RWPE1 (cell line): ENCODE results near the gene SMIM22.

Experiments used
- CTCF ChIA-PET: fragments of 350-600 bp; sonication (Branson Sonifier 250); formaldehyde crosslinking; extraction: SDS; loops from one replicate; lab custom pipeline; 2021; lab: Yijun Ruan, JAX
- POLR2A ChIA-PET: fragments of 400-600 bp; formaldehyde crosslinking; extraction: SDS; loops from one replicate; lab custom pipeline; 2020; ENCODE audit warnings: antibody characterized with exemption; ENCODE audit not compliant: low non-redundant PET; lab: Yijun Ruan, JAX
- DNase-seq: peaks from one replicate; pipeline ENCODE4 v3.0.0; 2012; ENCODE audit warnings: low spot score
- H3K27ac ChIP-seq: fragments of 450-650 bp; 2 replicates; pipeline ENCODE4 v1.5.1; 2017
- TF ChIP-seq, protein P1 (sequence below): fragments of 450-650 bp; conservative IDR thresholded peaks from 2 replicates; pipeline ENCODE4 v1.5.1; 2017; ENCODE audit warnings: low read depth, mild to moderate bottlenecking

SMIM22 gene

DNA sequence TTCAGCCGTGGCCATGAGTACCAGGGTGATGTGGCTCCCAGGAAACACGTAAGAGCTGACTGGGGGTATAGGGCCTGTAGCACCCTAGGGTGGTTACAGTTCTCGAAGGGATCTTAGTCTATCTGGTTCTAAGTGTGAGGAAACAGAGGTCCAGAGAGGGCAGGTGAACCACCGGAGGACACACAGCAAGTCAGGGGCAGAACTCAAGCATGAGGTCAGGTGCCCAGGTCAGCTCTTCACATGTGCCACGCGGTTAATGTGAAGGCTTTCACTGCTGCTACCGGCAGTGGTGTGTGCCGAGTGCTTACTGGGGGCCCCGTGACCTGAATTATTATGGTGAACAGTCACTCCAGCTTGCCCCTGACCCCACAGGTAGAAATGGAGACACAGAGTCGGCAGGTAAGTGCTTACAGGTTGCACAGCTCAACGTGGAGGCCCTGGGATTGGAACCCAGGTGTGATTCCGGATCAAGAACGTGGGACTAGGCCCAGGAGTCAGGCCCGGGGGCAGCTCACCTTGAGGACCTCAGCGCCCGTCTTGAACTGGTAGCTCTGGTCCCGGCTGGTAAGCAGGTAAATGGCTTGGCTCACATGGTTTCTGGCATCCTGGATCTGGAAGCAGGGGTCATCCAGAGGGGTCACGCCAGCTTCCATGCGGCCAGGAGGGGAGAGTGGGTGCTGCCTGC, 4.1 kb downstream of the SMIM22 start:
- POLR2A ChIA-PET, result no interaction called here
- TF ChIP-seq, protein P1, sequence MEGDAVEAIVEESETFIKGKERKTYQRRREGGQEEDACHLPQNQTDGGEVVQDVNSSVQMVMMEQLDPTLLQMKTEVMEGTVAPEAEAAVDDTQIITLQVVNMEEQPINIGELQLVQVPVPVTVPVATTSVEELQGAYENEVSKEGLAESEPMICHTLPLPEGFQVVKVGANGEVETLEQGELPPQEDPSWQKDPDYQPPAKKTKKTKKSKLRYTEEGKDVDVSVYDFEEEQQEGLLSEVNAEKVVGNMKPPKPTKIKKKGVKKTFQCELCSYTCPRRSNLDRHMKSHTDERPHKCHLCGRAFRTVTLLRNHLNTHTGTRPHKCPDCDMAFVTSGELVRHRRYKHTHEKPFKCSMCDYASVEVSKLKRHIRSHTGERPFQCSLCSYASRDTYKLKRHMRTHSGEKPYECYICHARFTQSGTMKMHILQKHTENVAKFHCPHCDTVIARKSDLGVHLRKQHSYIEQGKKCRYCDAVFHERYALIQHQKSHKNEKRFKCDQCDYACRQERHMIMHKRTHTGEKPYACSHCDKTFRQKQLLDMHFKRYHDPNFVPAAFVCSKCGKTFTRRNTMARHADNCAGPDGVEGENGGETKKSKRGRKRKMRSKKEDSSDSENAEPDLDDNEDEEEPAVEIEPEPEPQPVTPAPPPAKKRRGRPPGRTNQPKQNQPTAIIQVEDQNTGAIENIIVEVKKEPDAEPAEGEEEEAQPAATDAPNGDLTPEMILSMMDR, result no peak
- CTCF ChIA-PET, result interaction anchor here (0.5 to 1.6 kb wide), 2 partner anchors 12 to 958 kb away, joined by 5 to 7 read pairs; partner anchors contain the start of gene SEPTIN12
- H3K27ac ChIP-seq, result peak overlapping the region; percentile 98
- no peak for DNase-seq

DNA sequence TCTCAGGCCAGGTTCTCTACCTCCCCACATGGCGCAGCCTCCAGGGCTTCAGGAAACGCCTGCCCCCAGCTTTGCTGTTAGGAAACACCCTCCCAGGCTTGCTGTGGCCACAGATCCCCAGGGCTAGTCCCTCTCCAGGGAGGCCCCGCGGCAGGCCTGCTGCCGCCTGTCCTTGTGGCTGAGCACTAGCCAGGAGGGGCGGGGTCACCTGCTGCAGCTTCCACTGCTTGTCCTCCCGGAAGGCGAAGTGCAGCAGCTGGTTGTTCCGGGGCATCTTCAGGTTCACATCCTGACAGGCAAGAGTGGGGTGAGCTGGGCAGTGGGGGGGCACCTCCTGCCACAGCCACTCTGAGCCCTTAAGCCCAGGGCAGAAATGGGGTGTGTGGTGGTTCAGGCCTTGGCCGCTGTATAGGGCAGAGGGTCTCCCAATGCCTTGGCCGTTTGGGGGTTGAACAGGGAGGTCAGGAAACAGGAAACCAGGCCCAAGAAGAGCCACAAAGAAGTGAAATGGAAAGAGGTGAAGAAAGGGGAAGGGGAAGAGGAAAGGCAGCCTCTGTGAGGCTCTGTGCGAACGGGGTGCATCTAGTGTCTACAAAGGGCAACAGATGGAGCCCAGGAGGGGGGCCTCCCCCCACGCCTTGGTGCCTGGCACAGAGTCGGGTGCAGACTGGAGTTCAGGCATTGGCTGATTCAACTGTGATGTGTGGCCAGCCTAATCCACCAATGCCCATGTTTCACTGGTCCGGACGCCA, 5.3 kb downstream of the SMIM22 start:
- H3K27ac ChIP-seq, result peak overlapping the region; percentile 98
- POLR2A ChIA-PET, result no interaction called here
- TF ChIP-seq, protein P1, result no peak
- CTCF ChIA-PET, result interaction anchor here (1.0 kb wide), 1 partner anchor 40 kb away, joined by 3 read pairs; no protein-coding TSS in a partner anchor
- peak; percentile 40 for DNase-seq

DNA sequence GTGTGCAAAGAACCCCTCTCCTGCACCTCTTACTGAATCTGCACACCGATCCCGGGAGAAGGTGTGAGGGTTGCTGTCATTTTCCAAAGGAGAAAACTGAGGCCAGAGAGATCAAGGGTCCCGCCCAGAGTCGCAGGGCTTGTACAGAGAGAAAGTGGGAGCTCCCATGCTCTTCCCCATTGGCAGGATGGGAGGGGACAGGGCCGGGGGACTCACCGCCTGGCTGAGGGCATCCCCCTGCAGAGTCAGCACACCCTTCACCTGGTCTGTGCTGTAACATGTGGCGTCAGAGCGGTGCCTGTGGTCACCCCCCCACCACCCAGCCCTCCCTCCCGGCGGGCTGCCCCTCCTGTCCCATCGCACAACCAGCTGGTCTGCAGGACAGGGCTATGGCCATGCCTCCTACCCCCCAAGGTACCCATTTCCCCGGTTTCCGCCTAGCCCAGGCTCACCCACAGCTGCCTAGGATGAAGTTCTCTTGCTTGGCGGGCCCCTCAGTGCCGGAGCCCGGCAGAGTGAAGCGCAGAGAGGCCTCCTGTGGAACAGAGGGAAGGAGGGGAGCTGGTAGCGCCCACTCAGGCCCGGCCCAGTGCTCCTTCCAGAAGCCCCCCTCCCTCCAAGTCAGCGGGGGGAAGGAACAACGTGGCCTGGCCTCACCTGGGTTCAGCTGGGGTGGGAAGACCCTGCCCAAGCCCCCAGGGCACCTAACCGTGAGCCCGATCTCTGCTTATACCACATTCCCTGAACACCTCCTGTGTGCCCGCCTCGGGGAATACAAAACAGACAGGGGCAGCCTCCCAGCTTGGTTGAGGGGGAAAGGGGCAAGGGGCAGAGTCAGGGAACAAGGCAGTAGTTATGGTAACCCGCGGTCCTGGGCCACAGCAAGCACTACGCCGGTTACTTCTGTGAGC, 6.1 kb downstream of the SMIM22 start:
- ChIA-PET POLR2A (no interaction called here), CTCF (no interaction called here)
- no peak for DNase-seq
- TF ChIP-seq, protein P1, result no peak
- peak overlapping the region; percentile 98 for H3K27ac ChIP-seq

DNA sequence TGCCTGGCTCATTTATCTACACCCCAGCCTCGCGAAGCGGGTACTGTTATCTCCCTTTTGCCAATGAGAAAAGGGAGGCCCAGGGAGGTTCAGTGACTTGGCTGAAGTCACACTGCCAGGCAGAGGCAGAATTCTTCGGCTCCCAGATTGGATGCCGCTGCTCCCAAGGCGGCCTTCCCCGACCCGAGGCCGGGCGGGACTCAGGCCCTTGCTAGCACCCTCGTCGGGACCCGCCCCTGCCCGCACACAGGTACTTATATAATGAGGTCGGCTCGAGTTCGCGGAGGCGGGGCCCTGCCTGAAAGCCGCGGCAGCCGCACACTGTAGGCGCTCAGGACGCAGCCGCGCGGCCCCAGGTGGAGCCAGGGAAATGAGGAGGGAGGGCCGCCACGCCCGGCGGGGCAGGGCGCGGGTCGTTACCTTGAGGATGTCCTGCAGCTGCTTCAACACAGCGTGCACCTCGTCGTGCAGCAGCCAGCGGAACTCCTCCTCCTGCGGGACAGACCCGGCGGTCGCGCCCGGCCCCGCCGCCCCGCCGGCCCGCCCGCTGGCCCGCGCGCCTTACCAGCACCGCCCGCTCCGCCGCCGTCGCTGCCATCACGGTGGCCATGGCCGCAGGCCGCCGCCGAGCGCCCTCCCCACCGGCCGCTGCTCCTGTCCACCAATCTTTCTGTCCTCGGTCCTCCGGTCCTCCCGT, 6.9 kb downstream of the SMIM22 start, which contains the start of gene ROGDI:
ROGDI (minus strand) TSS at position 672 of the 697 bp plus-strand sequence; CDS start at position 610, 62 bp downstream.
- ChIA-PET POLR2A (interaction anchor here (1.4 kb wide), 1 partner anchor 40 kb away, joined by 3 read pairs; no protein-coding TSS in a partner anchor), CTCF (no interaction called here)
- DNase-seq, result peak; percentile 88
- TF ChIP-seq, protein P1, result no peak
- peak within 1 kb of the TSS; percentile 98 for H3K27ac ChIP-seq

DNA sequence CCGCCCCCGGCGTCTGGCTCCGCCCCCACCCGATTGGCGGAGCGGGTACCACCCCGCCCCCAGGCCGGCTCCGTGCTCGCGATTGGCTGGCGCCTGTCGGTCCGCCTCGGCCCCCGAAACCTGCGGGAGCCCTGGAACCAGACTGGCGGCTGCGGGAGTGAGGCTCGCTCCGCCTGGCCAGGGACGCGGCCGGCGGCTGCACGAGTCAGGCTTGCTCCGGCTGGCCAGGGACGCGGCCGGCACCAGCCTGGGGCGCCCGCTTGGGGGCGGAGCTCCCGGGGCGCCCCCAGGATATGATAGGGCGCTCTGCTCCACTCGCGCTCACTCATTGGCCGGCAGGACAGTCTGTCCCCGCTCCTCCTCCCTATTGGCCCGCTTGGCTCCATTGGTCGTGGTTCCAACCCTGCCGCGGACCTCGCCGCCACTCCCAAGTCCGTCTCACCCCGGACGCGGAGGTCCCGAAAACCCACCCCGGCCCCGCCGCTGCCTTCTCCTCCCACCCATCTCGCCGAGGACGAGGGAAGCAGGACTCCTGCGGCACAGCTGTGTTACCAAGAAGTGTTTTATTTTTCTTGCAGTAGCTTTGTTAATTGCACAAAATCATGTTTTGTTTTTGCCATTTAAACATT, 7.6 kb downstream of the SMIM22 start:
- peak; percentile 99 for DNase-seq
- TF ChIP-seq, protein P1, result no peak
- POLR2A ChIA-PET, result interaction anchor here (0.6 to 1.4 kb wide), 2 partner anchors 16 to 39 kb away, joined by 3 to 5 read pairs; no protein-coding TSS in a partner anchor
- CTCF ChIA-PET, result no interaction called here
- peak overlapping the region; percentile 98 for H3K27ac ChIP-seq
